IMR-90 (cell line): Measurements from ENCODE around the gene FJX1. TPM values are rescaled to one million over a fixed set of nuclear protein-coding genes. Genes with fewer than 3 reads are reported as not detected.

Experiments used
- ATAC-seq: fragments of 200-7000 bp; cut with Tn5 transposase; 2 replicates; pipeline ENCODE4 v1.9.1; 2020; ENCODE audit warnings: low read depth, mild to moderate bottlenecking, moderate library complexity
- BruUV-seq: library from RNA; stranded (reverse); fragments of 400-500 nt; replicated peaks from 2 replicates; lab custom pipeline; 2021; lab: Mats Ljungman, UMichigan
- CTCF ChIA-PET: fragments of 300-600 bp; formaldehyde crosslinking; extraction: SDS; loops from one replicate; lab custom pipeline; 2021; ENCODE audit warnings: antibody characterized with exemption; lab: Yijun Ruan, JAX
- POLR2A ChIA-PET: fragments of 300-600 bp; sonication (Branson Sonifier 250); formaldehyde crosslinking; loops from one replicate; lab custom pipeline; 2022; ENCODE audit warnings: antibody characterized with exemption; ENCODE audit not compliant: unreplicated experiment; lab: Charles Lee
- DNase-seq: peaks from one replicate; pipeline ENCODE4 v3.0.0; 2013
- H2AFZ ChIP-seq: replicated peaks from 2 replicates; pipeline ENCODE3; 2013; ENCODE audit warnings: low read length, mild to moderate bottlenecking; ENCODE audit not compliant: poor library complexity
- H2AK5ac ChIP-seq: 2 replicates; pipeline ENCODE4 v1.6.1; 2013; ENCODE audit warnings: low read depth, low read length, inconsistent platforms
- H2AK9ac ChIP-seq: replicated peaks from 2 replicates; pipeline ENCODE3; 2013; ENCODE audit warnings: mild to moderate bottlenecking, low read depth, low read length, moderate library complexity; ENCODE audit not compliant: poor library complexity
- H2BK120ac ChIP-seq: 2 replicates; pipeline ENCODE4 v1.6.1; 2013; ENCODE audit warnings: low read depth, low read length, inconsistent platforms
- H2BK15ac ChIP-seq: 3 replicates; pipeline ENCODE4 v1.6.1; 2013; ENCODE audit warnings: low read depth, low read length, inconsistent platforms
- H2BK20ac ChIP-seq: 2 replicates; pipeline ENCODE4 v1.6.1; 2013; ENCODE audit warnings: low read depth, mild to moderate bottlenecking, inconsistent platforms, low read length, moderate library complexity
- H2BK5ac ChIP-seq: 2 replicates; pipeline ENCODE4 v1.6.1; 2013; ENCODE audit warnings: mild to moderate bottlenecking, low read depth, low read length, inconsistent platforms; ENCODE audit not compliant: poor library complexity, severe bottlenecking
- H3K14ac ChIP-seq: replicated peaks from 2 replicates; pipeline ENCODE4 v1.6.1; 2013; ENCODE audit warnings: low read depth, low read length, inconsistent platforms
- H3K18ac ChIP-seq: 2 replicates; pipeline ENCODE4 v1.6.1; 2013; ENCODE audit warnings: low read depth, low read length, control low read depth
- H3K23ac ChIP-seq: 2 replicates; pipeline ENCODE4 v1.6.1; 2013; ENCODE audit warnings: low read depth, low read length, inconsistent platforms
- H3K27ac ChIP-seq: 2 replicates; pipeline ENCODE4 v1.5.1; 2013; ENCODE audit warnings: mild to moderate bottlenecking, control low read depth, low read length; ENCODE audit not compliant: insufficient read depth
- H3K27me3 ChIP-seq: 2 replicates; pipeline ENCODE4 v1.6.1; 2013; ENCODE audit warnings: low read length; ENCODE audit not compliant: control insufficient read depth, insufficient read depth
- H3K36me3 ChIP-seq: 2 replicates; pipeline ENCODE4 v1.6.1; 2013; ENCODE audit warnings: low read length, mixed read lengths; ENCODE audit not compliant: control insufficient read depth, insufficient read depth
- H3K4ac ChIP-seq: 2 replicates; pipeline ENCODE4 v1.6.1; 2013; ENCODE audit warnings: low read depth, low read length, inconsistent platforms
- H3K4me1 ChIP-seq: 2 replicates; pipeline ENCODE4 v1.6.1; 2013; ENCODE audit warnings: low read length, mixed read lengths; ENCODE audit not compliant: control insufficient read depth, insufficient read depth
- H3K4me2 ChIP-seq: 2 replicates; pipeline ENCODE4 v1.6.1; 2013; ENCODE audit warnings: low read depth, mild to moderate bottlenecking, control low read depth, low read length, moderate library complexity
- H3K4me3 ChIP-seq: 2 replicates; pipeline ENCODE4 v1.5.1; 2013; ENCODE audit warnings: low read depth, mild to moderate bottlenecking, control low read depth, low read length, moderate library complexity; ENCODE audit not compliant: insufficient read depth
- H3K56ac ChIP-seq: 2 replicates; pipeline ENCODE4 v1.6.1; 2013; ENCODE audit warnings: low read length, inconsistent platforms; ENCODE audit not compliant: insufficient read depth; ENCODE audit errors: extremely low read depth
- H3K79me1 ChIP-seq, 2 experiments: 2 replicates each; pipeline ENCODE4 v1.6.1; 2013; ENCODE audit warnings: low read length in 2 of 2, inconsistent platforms in 1 of 2, low read depth in 1 of 2
- H3K9ac ChIP-seq: 2 replicates; pipeline ENCODE4 v1.6.1; 2013; ENCODE audit warnings: low read depth, low read length, control low read depth
- H3K9me1 ChIP-seq: 2 replicates; pipeline ENCODE4 v1.6.1; 2013; ENCODE audit warnings: low read length, inconsistent platforms; ENCODE audit not compliant: insufficient read depth
- H3K9me3 ChIP-seq: 2 replicates; pipeline ENCODE4 v1.6.1; 2013; ENCODE audit warnings: low read length; ENCODE audit not compliant: control insufficient read depth, insufficient read depth
- H4K20me1 ChIP-seq: 2 replicates; pipeline ENCODE4 v1.6.1; 2013; ENCODE audit warnings: low read length, inconsistent platforms; ENCODE audit not compliant: insufficient read depth
- H4K5ac ChIP-seq: 2 replicates; pipeline ENCODE4 v1.6.1; 2013; ENCODE audit warnings: mild to moderate bottlenecking, low read depth, low read length, control low read depth
- H4K8ac ChIP-seq, 2 experiments: 2 replicates each; pipeline ENCODE4 v1.6.1; 2013; ENCODE audit warnings: low read depth in 2 of 2, low read length in 2 of 2, control low read depth in 1 of 2, inconsistent platforms in 1 of 2
- H4K91ac ChIP-seq: 2 replicates; pipeline ENCODE4 v1.6.1; 2013; ENCODE audit warnings: low read depth, low read length, inconsistent platforms; ENCODE audit not compliant: insufficient read depth
- BHLHE40 ChIP-seq: fragments of 150-350 bp; IDR thresholded peaks from 2 replicates; pipeline ENCODE4 v1.6.1; 2016; ENCODE audit warnings: mild to moderate bottlenecking, low read depth, low read length
- CHD1 ChIP-seq: IDR thresholded peaks from 2 replicates; pipeline ENCODE4 v1.6.1; 2012; ENCODE audit warnings: low read depth, low read length, improper control_type of control experiment
- MAFK ChIP-seq: IDR thresholded peaks from 2 replicates; pipeline ENCODE4 v1.6.1; 2012; ENCODE audit warnings: low read depth, low read length, improper control_type of control experiment
- MAZ ChIP-seq: IDR thresholded peaks from 2 replicates; pipeline ENCODE4 v1.6.1; 2012; ENCODE audit warnings: low read depth, mild to moderate bottlenecking, low read length, improper control_type of control experiment, moderate library complexity, borderline replicate concordance
- MXI1 ChIP-seq: IDR thresholded peaks from 2 replicates; pipeline ENCODE4 v1.6.1; 2012; ENCODE audit warnings: low read depth, mild to moderate bottlenecking, low read length, moderate library complexity, borderline replicate concordance
- NFE2L2 ChIP-seq: fragments of 150-350 bp; IDR thresholded peaks from 2 replicates; pipeline ENCODE4 v1.6.1; 2016; ENCODE audit warnings: low read depth, mild to moderate bottlenecking, low read length
- POLR2A ChIP-seq: IDR thresholded peaks from 2 replicates; pipeline ENCODE4 v1.6.1; 2012; ENCODE audit warnings: mild to moderate bottlenecking, low read depth, low read length
- RAD21 ChIP-seq: IDR thresholded peaks from 2 replicates; pipeline ENCODE4 v1.6.1; 2012; ENCODE audit warnings: low read length, improper control_type of control experiment
- RCOR1 ChIP-seq: IDR thresholded peaks from 2 replicates; pipeline ENCODE4 v1.6.1; 2012; ENCODE audit warnings: mild to moderate bottlenecking, low read length, improper control_type of control experiment; ENCODE audit not compliant: insufficient replicate concordance
- RFX5 ChIP-seq: IDR thresholded peaks from 2 replicates; pipeline ENCODE4 v1.8.0; 2012; ENCODE audit warnings: low read depth, mild to moderate bottlenecking, low read length, moderate library complexity
- SMC3 ChIP-seq: fragments of 150-350 bp; IDR thresholded peaks from 2 replicates; pipeline ENCODE4 v1.6.1; 2016; ENCODE audit warnings: low read depth, mild to moderate bottlenecking, antibody characterized with exemption, low read length, moderate library complexity
- whole genome bisulfite sequencing, 2 experiments: methylation state at CpG; one replicate each; pipeline versions ENCODE4 v1.1.5 to v1.1.7; 2013; ENCODE audit warnings: missing lambda C conversion rate in 2 of 2; ENCODE audit not compliant: insufficient read length in 1 of 2; ENCODE audit errors: extremely low coverage in 2 of 2; 5-methylcytosine and 5-hydroxymethylcytosine counted together
- dilution Hi-C: fragments of 300-500 bp; cut with HindIII; formaldehyde crosslinking; loops from one replicate; pipeline ENCODE4 v1.14.3; 2018; ENCODE audit warnings: low sequenced_read_pairs; ENCODE audit not compliant: unreplicated experiment
- in situ Hi-C: fragments of 300-500 bp; cut with MboI; formaldehyde crosslinking; loops from 3 replicates; pipeline ENCODE4 v1.14.3; 2019; ENCODE audit warnings: low sequenced_read_pairs, inconsistent platforms, mixed read lengths
- intact Hi-C: fragments of 100-400 bp; cut with micrococcal nuclease; formaldehyde crosslinking; loops from 2 replicates; pipeline ENCODE4 v1.10.0; 2022
- polyA plus RNA-seq, 3 experiments: library from polyadenylated mRNA; depleted of rRNA; stranded (reverse); fragments of >200 nt; gene quantifications; 2 replicates each; pipeline ENCODE4 v1.2.3, GENCODE V29; 2012; ENCODE audit warnings: low replicate concordance in 1 of 3
- total RNA-seq: library from RNA; depleted of rRNA; stranded (reverse); fragments of >200 nt; gene quantifications from 2 replicates; pipeline ENCODE4 v1.2.3, GENCODE V29; 2012
- TF ChIP-seq, protein P1 (sequence below): conservative IDR thresholded peaks from 2 replicates; pipeline ENCODE4 v1.5.1; 2012; ENCODE audit warnings: mild to moderate bottlenecking, low read depth, low read length, improper control_type of control experiment
- TF ChIP-seq, protein P2 (sequence below): fragments of 150-350 bp; IDR thresholded peaks from 2 replicates; pipeline ENCODE4 v1.6.1; 2016; ENCODE audit warnings: low read depth, mild to moderate bottlenecking, low read length, moderate library complexity, borderline replicate concordance

FJX1 gene
- total and polyA plus RNA-seq, 2 of the 4 experiments (the other 2 are of a cell fraction) = 8.4 to 11.2 TPM

GRCh38 chr11:35608502-35608901 is 9.8 kb upstream of the FJX1 start:
- no peaks in the 10 kb centered on the region for H3K79me1 ChIP-seq
- peaks cover 2% of the 10 kb centered on the region; the same call in 1 of the 2 replicates for H3K4me1 ChIP-seq
- H3K14ac ChIP-seq = no peak overlapping the region
- no peak overlapping the region for H4K8ac ChIP-seq
- H3K4me3 ChIP-seq = no peak overlapping the region
- DNase-seq = no peak
- no peaks in the 10 kb centered on the region for H3K36me3 ChIP-seq
- H3K18ac ChIP-seq = no peak overlapping the region
- in situ Hi-C loops (loop anchor here (25.0 kb wide), 1 partner anchor 854 kb away; no protein-coding TSS in a partner anchor), dilution Hi-C loops (no loop called here), intact Hi-C loops (no loop called here)
- no peak overlapping the region for H3K4ac ChIP-seq
- no peak overlapping the region for H4K91ac ChIP-seq
- no peaks in the 10 kb centered on the region for H4K20me1 ChIP-seq
- no peaks in the 10 kb centered on the region for H3K9me3 ChIP-seq
- no peak overlapping the region for H2BK15ac ChIP-seq
- no peak overlapping the region for H2AK9ac ChIP-seq
- H2AFZ ChIP-seq = no peak overlapping the region
- no peak overlapping the region for H2AK5ac ChIP-seq
- H3K27me3 ChIP-seq = peaks cover 7% of the 10 kb centered on the region; the same call in 1 of the 2 replicates
- no TSS peak for BruUV-seq
- no peak overlapping the region for H2BK5ac ChIP-seq
- no peak overlapping the region for H3K9ac ChIP-seq
- H3K56ac ChIP-seq = no peak overlapping the region
- H3K4me2 ChIP-seq = no peak overlapping the region
- H4K5ac ChIP-seq = no peak overlapping the region
- ATAC-seq = no peak
- TF ChIP-seq, protein P1, sequence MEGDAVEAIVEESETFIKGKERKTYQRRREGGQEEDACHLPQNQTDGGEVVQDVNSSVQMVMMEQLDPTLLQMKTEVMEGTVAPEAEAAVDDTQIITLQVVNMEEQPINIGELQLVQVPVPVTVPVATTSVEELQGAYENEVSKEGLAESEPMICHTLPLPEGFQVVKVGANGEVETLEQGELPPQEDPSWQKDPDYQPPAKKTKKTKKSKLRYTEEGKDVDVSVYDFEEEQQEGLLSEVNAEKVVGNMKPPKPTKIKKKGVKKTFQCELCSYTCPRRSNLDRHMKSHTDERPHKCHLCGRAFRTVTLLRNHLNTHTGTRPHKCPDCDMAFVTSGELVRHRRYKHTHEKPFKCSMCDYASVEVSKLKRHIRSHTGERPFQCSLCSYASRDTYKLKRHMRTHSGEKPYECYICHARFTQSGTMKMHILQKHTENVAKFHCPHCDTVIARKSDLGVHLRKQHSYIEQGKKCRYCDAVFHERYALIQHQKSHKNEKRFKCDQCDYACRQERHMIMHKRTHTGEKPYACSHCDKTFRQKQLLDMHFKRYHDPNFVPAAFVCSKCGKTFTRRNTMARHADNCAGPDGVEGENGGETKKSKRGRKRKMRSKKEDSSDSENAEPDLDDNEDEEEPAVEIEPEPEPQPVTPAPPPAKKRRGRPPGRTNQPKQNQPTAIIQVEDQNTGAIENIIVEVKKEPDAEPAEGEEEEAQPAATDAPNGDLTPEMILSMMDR = no peak
- no peak for TF ChIP-seq RCOR1
- no peak for TF ChIP-seq NFE2L2
- TF ChIP-seq, protein P2, sequence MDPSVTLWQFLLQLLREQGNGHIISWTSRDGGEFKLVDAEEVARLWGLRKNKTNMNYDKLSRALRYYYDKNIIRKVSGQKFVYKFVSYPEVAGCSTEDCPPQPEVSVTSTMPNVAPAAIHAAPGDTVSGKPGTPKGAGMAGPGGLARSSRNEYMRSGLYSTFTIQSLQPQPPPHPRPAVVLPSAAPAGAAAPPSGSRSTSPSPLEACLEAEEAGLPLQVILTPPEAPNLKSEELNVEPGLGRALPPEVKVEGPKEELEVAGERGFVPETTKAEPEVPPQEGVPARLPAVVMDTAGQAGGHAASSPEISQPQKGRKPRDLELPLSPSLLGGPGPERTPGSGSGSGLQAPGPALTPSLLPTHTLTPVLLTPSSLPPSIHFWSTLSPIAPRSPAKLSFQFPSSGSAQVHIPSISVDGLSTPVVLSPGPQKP = no peak
- no peak for TF ChIP-seq MAFK
- no peak for TF ChIP-seq RFX5
- TF ChIP-seq CHD1 = no peak
- TF ChIP-seq BHLHE40 = no peak
- no peak for TF ChIP-seq POLR2A
- TF ChIP-seq MXI1 = no peak
- no peak for TF ChIP-seq MAZ
- no peak for TF ChIP-seq RAD21
- no peak for TF ChIP-seq SMC3
- no peak overlapping the region for H2BK20ac ChIP-seq
- no peak overlapping the region for H2BK120ac ChIP-seq
- H3K9me1 ChIP-seq = no peaks in the 10 kb centered on the region
- no peak overlapping the region for H3K27ac ChIP-seq
- ChIA-PET POLR2A (no interaction called here), CTCF (interaction anchor here (1.0 to 1.1 kb wide), 2 partner anchors 66 to 214 kb away, joined by 3 read pairs; no protein-coding TSS in a partner anchor)
- no CpG with 5 or more reads among the region's 4 CpGs for WGBS, 2 experiments
- H3K23ac ChIP-seq = no peak overlapping the region
